ENCODE measurements around the gene FGFR1OP2.

GRCh38 chr12:26971963-26972362 is 33.7 kb downstream of the FGFR1OP2 start:
- TF ChIP-seq CTCF (IDR thresholded peaks at IDR 0.05): no peak
- TF ChIP-seq POLR2A (IDR thresholded peaks at IDR 0.05): no peak
